SK-N-SH (cell line): Measurements from ENCODE around the gene STIM2.

Source experiments
- CTCF ChIP-seq: fragments of 200-600 bp; sonication (generic); IDR thresholded peaks from 2 replicates; pipeline ENCODE4 v1.6.1; 2017; ENCODE audit warnings: antibody characterized with exemption, mild to moderate bottlenecking, moderate library complexity
- MAX ChIP-seq: IDR thresholded peaks from 2 replicates; pipeline ENCODE4 v1.4.0; 2012; ENCODE audit warnings: low read depth
- RCOR1 ChIP-seq: fragments of 150-350 bp; IDR thresholded peaks from 2 replicates; pipeline ENCODE4 v1.6.1; 2017; ENCODE audit warnings: antibody characterized with exemption, low read length

- TF ChIP-seq RCOR1: no peak
- no peak for TF ChIP-seq CTCF
- no peak for TF ChIP-seq MAX
Measured at GRCh38 chr4:26866203-26866602, 5.6 kb downstream of the STIM2 start.
